ENCODE results near the gene MSLN. TPM values are rescaled to one million over a fixed set of nuclear protein-coding genes. Genes with fewer than 3 reads are reported as not detected.

Gene MSLN
- total RNA-seq, 4 donors from 2014 or later: 0.39 TPM; not detected in 3

GRCh38 chr16:764848-765487 lies 4.4 kb downstream of the MSLN start:
- no peak overlapping the region for H3K27ac ChIP-seq (replicated peaks in 1 of 4)
- intact Hi-C loops (cut with DNase I): no loop called here
- no peaks in the 10 kb centered on the region for H3K4me1 ChIP-seq
- 88% methylated on average over 12 of the region's 38 CpGs for WGBS
- H3K9me3 ChIP-seq: no peaks in the 10 kb centered on the region
- no peak for DNase-seq (ENCODE audit: extremely low spot score)
- no peak overlapping the region for H3K4me3 ChIP-seq
- no peak for TF ChIP-seq EP300 (IDR thresholded peaks at IDR 0.05)
- TF ChIP-seq, protein P1, sequence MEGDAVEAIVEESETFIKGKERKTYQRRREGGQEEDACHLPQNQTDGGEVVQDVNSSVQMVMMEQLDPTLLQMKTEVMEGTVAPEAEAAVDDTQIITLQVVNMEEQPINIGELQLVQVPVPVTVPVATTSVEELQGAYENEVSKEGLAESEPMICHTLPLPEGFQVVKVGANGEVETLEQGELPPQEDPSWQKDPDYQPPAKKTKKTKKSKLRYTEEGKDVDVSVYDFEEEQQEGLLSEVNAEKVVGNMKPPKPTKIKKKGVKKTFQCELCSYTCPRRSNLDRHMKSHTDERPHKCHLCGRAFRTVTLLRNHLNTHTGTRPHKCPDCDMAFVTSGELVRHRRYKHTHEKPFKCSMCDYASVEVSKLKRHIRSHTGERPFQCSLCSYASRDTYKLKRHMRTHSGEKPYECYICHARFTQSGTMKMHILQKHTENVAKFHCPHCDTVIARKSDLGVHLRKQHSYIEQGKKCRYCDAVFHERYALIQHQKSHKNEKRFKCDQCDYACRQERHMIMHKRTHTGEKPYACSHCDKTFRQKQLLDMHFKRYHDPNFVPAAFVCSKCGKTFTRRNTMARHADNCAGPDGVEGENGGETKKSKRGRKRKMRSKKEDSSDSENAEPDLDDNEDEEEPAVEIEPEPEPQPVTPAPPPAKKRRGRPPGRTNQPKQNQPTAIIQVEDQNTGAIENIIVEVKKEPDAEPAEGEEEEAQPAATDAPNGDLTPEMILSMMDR (IDR thresholded peaks at IDR 0.05): no peak
- no peak for TF ChIP-seq POLR2A (IDR thresholded peaks at IDR 0.05; ENCODE audit: low read depth)
- no peak for TF ChIP-seq POLR2AphosphoS5 (IDR thresholded peaks at IDR 0.05)
- H3K36me3 ChIP-seq: no peaks in the 10 kb centered on the region
- peaks cover 0 to 79% (median 1%) of the 10 kb centered on the region in 4 donors for H3K27me3 ChIP-seq

- Histone ChIP-seq H3K4me1 (no peaks in the 10 kb centered on the region), H3K27ac (replicated peaks in 1 of 4) (no peak overlapping the region), H3K9me3 (no peaks in the 10 kb centered on the region), H3K36me3 (no peaks in the 10 kb centered on the region), H3K27me3 (peaks cover 0 to 79% (median 1%) of the 10 kb centered on the region in 4 donors), H3K4me3 (no peak overlapping the region)
- DNase-seq (ENCODE audit: extremely low spot score): no peak
- no CpG with 5 or more reads among the region's 29 CpGs for WGBS
- intact Hi-C loops (cut with DNase I): no loop called here
- TF ChIP-seq EP300 (IDR thresholded peaks at IDR 0.05): no peak
Measured at GRCh38 chr16:765488-765865, 4.9 kb downstream of the MSLN start.

DNA sequence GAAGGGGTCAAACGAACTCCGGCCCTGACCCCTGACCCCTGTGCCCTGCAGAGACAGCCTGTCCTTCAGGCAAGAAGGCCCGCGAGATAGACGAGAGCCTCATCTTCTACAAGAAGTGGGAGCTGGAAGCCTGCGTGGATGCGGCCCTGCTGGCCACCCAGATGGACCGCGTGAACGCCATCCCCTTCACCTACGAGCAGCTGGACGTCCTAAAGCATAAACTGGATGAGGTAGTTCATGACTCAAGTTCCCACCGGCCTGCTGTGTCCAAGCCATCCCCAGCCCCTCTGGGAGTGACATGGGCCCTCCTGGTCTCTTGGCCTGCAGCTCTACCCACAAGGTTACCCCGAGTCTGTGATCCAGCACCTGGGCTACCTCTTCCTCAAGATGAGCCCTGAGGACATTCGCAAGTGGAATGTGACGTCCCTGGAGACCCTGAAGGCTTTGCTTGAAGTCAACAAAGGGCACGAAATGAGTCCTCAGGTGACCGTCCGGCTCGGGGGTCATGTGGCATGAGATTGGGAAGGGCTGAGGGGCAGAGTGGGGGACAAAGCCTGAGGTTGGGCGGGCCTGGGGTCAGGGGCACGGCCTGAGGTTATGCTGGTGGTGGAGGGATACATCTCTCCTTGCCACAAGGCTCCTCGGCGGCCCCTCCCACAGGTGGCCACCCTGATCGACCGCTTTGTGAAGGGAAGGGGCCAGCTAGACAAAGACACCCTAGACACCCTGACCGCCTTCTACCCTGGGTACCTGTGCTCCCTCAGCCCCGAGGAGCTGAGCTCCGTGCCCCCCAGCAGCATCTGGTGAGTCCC lies 5.7 kb downstream of the MSLN start:
- WGBS: 82% methylated on average over 19 of the region's 29 CpGs
- H3K9me3 ChIP-seq: no peaks in the 10 kb centered on the region
- H3K4me1 ChIP-seq: no peaks in the 10 kb centered on the region
- H3K27me3 ChIP-seq: peaks cover 0 to 76% (median 1%) of the 10 kb centered on the region in 4 donors
- H3K36me3 ChIP-seq: no peaks in the 10 kb centered on the region
- no peak for DNase-seq (ENCODE audit: extremely low spot score)
- H3K27ac ChIP-seq (replicated peaks in 1 of 4): no peak overlapping the region
- H3K4me3 ChIP-seq: no peak overlapping the region
- TF ChIP-seq, protein P1 (IDR thresholded peaks at IDR 0.05): no peak
- no peak for TF ChIP-seq EP300 (IDR thresholded peaks at IDR 0.05)
- no peak for TF ChIP-seq POLR2AphosphoS5 (IDR thresholded peaks at IDR 0.05)
- TF ChIP-seq POLR2A (IDR thresholded peaks at IDR 0.05; ENCODE audit: low read depth): no peak
- intact Hi-C loops (cut with DNase I): no loop called here

- WGBS: 70% methylated on average over 12 of the region's 48 CpGs
- Histone ChIP-seq H3K9me3 (no peaks in the 10 kb centered on the region), H3K27ac (replicated peaks in 1 of 4) (no peak overlapping the region), H3K27me3 (peaks cover 0 to 68% (median under 1%) of the 10 kb centered on the region in 4 donors), H3K4me1 (no peaks in the 10 kb centered on the region), H3K4me3 (no peak overlapping the region), H3K36me3 (no peaks in the 10 kb centered on the region)
- TF ChIP-seq, protein P1 (IDR thresholded peaks at IDR 0.05): no peak
- TF ChIP-seq EP300 (IDR thresholded peaks at IDR 0.05) (no peak), POLR2AphosphoS5 (IDR thresholded peaks at IDR 0.05) (no peak)
- intact Hi-C loops (cut with DNase I): no loop called here
- no peak for DNase-seq (ENCODE audit: extremely low spot score)
Measured at GRCh38 chr16:766820-767640, 6.5 kb downstream of the MSLN start.

DNA sequence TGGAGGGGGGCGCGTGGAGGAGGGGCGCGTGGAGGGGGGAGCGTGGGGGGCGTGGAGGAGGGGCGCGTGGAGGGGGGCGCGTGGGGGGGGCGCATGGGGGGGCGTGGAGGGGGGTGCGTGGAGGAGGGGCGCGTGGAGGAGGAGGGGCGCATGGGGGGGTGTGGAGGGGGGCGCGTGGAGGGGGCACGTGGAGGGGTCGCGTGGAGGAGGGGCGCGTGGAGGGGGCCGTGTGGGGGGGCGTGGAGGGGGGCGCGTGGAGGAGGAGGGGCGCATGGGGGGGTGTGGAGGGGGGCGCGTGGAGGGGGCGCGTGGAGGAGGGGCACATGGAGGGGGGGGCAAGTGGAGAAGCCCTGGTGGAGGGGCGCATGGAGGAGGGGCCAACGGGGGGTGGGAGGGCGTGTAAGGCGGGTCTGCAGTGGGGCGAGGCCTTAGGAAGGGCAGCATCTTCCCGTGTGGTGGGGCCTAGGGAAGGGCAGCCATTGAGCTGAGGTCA lies 7.3 kb downstream of the MSLN start:
- H3K4me3 ChIP-seq: no peak overlapping the region
- DNase-seq (ENCODE audit: extremely low spot score): no peak
- H3K27me3 ChIP-seq: peaks cover 0 to 66% (median 0%) of the 10 kb centered on the region in 4 donors
- intact Hi-C loops (cut with DNase I): no loop called here
- H3K9me3 ChIP-seq: no peaks in the 10 kb centered on the region
- WGBS: 68% methylated on average over 16 of the region's 38 CpGs
- no peak overlapping the region for H3K27ac ChIP-seq (replicated peaks in 1 of 4)
- TF ChIP-seq POLR2AphosphoS5 (IDR thresholded peaks at IDR 0.05) (no peak), EP300 (IDR thresholded peaks at IDR 0.05) (no peak), POLR2A (IDR thresholded peaks at IDR 0.05; ENCODE audit: low read depth) (no peak)
- TF ChIP-seq, protein P1 (IDR thresholded peaks at IDR 0.05): no peak
- no peaks in the 10 kb centered on the region for H3K4me1 ChIP-seq
- H3K36me3 ChIP-seq: no peaks in the 10 kb centered on the region

Data from esophagus muscularis mucosa (tissue), 4 donors.